ENCODE data around the gene SRSF10. TPM values are rescaled to one million over a fixed set of nuclear protein-coding genes. Genes with fewer than 3 reads are reported as not detected.
"Not testable (repeated sequence)": the region's sequence is repeated elsewhere in the genome, so short reads cannot be mapped to it uniquely, and the experiment has no call there.

SRSF10 gene
- total RNA-seq, 1 experiment from 2014 or later, result 108 TPM

DNA sequence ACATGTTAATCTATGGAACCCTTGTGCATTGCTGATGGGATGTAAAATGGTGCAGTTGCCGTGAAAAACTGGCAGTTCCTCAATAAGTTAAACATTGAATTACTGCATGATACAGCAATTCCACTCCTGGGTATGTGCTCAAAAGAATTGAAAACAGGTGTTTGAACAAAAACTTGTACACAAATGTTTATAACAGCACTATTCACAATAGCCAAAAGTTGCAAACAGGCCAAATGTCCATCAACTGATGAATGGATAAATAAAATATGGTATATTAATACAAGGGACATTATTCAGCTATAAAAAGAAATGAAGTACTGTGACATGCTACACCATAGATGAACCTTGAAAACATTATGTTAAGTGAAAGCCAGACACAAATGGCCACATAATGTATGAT is 17.7 kb upstream of the SRSF10 start:
- no peak for DNase-seq (ENCODE audit: low read depth)

DNA sequence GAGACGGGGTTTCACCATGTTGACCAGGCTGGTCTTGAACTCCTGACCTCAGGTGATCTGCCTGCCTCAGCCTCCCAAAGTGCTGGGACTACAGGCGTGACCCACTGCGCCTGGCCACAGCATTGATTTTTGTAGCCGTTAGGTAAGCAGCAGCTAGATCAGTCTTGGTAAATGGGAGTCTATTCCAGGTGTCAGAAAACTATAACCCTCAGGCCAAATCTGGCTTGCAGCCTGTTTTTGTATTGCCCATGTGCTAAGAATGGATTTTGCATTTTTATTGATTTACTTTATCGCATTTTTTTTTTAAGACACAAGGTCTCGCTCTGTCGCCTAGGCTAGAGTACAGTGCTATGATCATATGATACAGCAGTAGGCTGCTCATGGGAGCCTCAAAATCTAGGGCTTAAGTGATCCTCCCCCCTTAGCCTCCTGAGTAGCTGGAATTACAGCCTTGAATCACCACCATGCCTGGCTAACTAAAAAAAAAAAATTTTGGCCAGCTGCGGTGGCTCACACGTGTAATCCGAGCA is 16.6 kb upstream of the SRSF10 start:
- no peak for DNase-seq (ENCODE audit: low read depth)

DNA sequence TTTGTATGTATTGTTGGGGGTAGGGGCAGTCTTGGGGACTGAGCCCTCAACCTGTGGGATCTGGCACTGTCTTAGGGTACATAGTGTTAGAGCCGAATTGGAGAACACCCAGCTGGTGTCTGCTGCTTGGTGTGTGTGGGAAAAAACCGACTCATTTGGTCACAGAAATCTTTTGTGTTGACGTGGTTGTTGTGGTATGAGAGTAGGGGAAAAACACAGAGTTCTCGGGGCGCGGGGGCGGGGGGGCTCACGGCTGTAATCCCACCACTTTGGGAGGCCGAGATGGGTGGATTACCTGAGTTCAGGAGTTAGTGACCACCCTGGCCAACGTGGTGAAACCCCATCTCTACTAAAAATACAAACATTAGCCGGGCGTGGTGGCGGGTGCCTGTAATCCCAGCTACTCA is 15.3 kb upstream of the SRSF10 start:
- no peak for DNase-seq (ENCODE audit: low read depth)

DNA sequence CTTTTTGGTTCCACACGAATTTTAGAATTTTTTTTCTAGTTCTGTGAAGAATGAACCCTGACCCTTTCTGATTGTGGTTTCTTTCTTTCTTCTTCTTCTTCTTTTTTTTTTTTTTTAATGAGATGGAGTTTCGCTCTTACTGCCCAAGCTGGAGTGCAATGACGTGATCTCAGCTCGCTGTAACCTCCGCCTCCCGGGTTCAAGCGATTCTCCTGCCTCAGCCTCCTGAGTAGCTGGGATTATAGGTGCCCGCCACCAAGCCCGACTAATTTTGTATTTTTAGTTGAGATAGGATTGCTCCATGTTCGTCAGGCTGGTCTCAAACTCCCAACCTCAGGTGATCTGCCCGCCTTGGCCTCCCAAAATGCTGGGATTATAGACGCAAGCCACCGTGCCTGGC is 11.9 kb upstream of the SRSF10 start:
- DNase-seq (ENCODE audit: low read depth), result not testable (repeated sequence)

DNA sequence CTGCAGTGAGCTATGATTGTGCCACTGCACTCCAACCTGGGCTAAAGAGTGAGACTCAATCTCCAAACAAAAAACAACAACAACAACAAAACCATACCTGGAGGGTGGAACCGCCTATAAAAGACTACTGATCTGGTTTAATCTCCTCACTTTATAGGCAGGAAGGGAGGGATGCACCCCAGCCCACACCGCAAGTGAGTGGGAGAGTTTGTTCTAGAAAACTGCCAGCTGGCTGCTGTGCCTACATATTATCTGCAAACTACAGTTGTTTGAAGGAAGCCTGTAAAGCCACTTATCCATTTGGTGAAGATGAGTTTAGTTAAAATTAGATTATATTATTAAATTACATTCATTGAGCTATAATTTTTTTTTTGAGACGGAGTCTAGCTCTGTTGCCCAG is 9.1 kb upstream of the SRSF10 start:
- no peak for DNase-seq (ENCODE audit: low read depth)

DNA sequence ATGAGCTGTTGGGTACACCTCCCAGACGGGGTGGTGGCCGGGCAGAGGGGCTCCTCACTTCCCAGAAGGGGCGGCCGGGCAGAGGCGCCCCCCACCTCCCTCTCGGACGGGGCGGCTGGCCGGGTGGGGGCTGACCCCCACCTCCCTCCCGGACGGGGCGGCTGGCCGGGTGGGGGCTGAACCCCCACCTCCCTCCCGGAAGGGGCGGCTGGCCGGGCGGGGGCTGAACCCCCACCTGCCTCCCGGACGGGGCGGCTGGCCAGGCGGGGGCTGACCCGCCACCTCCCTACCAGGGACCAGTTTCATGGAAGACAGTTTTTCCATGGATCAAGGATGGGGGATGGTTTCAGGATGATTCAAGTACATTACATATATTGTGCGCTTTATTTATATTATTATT is 6.9 kb upstream of the SRSF10 start:
- not testable (repeated sequence) for DNase-seq (ENCODE audit: low read depth)

DNA sequence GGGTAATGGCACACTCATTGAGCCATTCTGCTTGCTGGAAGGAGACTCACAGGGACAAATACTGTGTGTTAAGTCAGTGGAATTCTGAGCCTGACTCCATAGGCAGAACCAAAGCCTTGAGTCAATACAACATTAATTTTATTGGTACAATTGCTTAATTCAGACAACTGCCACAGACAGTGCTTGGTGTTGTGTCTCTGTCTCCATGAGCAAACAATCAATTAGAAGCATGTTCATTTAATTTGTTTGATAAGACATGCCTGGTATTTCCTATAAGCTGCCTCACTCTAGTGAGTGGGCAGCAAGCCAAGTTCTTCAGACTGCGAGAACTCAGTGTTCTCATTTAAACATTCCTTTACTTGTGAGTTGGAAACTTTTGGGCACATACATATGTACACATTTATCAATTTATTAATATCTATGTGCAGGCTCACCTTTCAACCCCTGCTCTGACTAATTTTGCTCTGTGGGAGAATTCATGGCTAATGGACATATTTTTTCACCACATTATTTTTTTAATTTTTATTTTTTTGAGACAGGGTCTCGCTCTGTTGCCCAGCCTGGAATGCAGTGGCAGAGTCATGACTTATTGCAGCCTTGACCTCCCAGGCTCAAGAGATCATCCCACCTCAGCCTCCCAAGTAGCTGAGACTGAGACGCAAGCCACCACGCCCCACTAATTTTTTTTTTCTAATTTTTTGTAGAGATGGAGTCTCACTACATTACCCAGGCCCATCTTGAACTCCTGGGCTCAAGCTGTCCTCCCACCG is 4.5 kb upstream of the SRSF10 start:
- peak; percentile 20 for DNase-seq (ENCODE audit: low read depth)

DNA sequence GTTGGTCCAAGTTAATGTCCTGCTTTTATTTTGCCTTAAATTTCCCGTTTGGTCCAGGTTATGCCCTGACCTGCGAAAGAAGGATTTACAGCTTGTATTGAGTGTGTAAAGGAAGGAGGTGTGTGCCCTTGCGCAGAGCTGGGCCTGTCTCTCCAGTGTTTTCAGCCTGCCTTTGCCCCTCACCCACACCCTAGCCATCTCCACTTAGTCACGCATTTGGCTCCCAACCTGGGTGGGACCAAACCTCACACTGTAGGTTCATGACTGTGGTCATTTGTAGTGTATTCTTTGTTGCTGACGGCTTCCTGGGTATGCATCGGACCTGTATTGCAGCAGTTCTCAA is 572 bp upstream of the SRSF10 start:
- DNase-seq (ENCODE audit: low read depth), result peak; percentile 92

DNA sequence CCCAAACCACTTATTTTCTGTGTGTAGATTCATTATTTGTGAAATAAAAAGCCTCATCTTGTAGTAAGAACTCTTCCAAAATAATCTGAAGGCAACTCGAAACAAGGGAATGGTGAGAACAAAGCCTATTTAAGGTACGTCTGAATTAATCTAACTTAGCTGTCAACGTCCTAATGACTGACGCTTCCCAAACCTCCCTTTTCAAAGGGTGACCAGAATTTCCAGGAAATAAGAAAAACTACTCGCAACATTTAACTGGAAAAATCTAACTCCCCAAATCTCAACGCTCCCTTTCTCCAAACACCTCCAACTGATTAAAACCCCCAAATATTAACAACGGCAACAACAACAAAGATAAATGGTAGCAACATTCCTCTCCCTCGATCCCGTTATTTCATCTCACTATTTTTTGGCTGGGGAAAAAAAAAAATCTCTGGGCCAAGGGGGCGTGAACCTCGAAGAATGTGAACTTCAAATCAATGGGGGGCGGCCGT is 693 bp downstream of the SRSF10 start:
- DNase-seq (ENCODE audit: low read depth), result no peak

DNA sequence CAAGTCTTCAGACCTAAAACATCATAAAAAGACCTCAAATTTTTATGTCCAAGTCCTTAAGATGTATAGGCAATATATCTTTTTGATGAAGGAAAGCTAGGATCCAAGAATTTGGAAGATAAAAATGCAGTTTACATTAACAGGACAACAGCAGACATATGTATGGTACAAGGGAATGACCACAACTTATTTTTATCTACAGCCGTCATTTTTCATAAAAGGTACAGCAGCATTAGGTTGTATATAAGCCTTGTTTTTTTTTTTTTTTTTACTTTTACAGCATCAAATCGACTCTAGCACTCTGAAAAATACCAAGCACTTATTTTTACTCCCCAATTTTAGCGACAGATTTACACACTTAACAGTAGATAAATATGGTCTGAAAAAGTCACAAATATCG is 1.3 kb downstream of the SRSF10 start:
- no peak for DNase-seq (ENCODE audit: low read depth)

DNA sequence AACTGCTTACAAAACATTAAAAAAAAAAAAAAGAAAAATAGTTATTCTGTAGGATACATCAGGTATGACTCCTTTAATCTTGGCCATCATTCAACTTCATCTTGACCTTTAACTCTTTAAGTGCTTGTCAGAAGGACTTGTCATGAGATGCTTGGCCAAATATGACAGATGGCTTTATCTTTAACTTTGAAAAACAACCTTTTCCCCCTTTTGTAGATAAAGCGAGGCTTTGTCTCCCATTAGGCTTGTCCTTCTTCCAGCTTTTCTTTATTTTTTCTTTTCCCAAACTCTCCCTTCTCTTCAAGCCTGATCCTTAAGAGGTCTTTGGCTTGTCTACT is 2.3 kb downstream of the SRSF10 start:
- peak; percentile 28 for DNase-seq (ENCODE audit: low read depth)

DNA sequence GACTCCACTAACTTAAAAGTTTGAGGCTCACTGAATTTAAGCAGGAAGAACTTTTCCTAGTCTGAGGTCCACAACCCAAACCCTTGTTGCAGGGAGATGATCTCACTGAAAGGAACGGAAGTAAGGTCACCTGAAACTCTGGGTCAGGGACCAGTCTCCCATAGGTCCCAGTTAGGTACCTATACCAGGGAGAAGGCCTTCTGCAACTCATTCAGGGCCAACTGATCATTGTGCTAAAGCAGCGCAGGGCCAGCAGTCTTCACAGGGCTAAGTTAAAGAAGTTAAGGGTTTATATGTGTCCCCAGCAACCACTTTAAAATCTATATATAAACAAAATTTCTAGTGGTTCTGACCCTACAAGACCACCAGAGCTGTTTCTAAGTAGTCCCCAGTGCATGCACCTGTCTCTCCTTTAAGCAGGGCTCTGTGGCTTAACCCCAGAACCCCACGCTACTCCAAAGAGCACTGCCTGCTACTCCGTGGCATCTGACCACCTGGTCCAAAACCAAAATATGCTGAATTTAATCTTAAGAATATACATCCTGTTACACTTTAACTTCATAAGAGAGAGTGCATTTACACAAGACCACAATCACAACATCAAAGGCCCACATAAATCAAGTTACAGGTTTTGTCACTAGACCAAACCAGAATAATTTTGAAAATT is 2.8 kb downstream of the SRSF10 start:
- no peak for DNase-seq (ENCODE audit: low read depth)

DNA sequence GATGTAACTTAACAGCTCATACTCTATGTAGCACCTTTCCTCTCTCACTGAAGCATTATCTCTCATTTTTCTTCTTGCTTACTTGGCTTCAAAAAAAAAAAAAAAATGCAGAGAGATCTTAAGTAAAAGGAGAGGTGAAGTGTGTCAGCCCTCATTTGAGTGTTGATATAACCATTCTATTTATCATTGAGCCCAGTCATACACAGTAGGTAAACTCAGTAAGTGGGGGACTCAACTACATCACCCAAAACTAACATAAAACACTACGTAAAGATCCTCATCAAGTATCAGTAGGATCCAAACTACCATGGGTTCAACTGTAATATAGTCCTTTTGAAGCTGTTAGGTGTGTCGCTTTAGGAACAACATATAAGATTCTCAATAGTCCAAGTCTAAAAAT is 12.3 kb downstream of the SRSF10 start:
- no peak for DNase-seq (ENCODE audit: low read depth)

DNA sequence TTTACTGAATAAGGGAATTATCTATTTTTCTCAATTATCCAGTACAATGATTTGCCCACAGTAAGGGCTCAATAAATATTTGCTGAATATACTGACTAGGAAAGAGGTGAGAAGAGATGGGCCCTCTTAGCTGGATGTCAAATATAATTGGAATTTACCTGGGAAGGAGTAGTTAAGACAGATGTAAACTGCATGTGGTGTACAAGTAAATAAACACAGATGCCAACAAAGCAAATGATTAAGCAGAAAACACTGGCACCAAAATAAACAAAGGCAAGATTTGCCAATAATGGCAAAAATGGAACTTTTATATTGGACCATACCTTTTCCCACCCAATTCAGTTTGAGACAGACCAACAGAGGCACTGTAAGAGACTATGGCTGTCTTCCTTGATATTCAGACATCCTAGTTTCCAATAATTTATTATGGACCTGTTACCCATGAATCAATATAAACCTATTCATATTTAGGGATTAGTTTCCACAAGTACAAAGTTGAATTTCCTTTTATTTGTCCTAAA is 13.1 kb downstream of the SRSF10 start:
- no peak for DNase-seq (ENCODE audit: low read depth)

DNA sequence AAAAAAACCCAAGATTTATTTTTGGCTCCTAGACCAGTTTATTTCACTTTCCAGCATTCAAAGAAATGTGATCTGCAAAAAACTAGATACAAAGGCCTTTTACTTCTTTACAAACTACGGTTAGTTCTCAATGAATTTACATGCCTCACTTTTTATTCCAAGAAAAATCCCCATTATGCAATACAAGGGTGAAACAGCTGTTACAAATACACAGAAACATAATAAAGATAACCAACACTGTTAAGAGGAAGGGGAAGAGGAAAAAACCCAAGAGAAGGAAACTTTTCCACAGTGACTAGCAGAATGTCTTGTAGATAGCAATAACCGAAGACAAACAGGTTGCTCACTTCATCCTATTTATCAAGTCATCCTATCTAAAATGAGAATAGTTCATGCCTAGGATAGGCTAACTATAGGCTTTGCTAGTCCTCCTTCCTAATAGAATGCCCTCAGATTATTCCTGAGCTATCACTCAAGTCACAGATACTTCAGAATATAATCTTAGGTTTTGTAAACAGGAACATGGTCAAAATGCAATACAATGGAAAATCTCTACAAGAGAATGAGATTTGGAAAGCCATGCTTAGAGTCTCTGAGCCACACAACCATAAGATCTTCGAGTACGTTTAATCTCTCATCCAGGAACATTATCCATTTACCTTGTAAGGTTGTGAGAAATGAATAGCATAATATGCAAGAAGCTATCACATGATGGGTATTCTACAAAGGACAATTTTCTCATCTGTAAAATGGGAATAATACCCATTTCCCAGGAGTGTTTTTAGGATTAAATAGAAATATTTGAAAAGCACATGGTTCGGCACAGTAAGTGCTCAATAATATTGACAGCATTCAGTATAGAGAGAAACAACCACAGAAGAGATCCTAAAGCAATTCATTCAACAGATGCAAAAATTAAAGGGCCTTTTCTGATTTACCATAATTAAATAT is 15.1 kb downstream of the SRSF10 start:
- DNase-seq (ENCODE audit: low read depth), result peak; percentile 24

DNA sequence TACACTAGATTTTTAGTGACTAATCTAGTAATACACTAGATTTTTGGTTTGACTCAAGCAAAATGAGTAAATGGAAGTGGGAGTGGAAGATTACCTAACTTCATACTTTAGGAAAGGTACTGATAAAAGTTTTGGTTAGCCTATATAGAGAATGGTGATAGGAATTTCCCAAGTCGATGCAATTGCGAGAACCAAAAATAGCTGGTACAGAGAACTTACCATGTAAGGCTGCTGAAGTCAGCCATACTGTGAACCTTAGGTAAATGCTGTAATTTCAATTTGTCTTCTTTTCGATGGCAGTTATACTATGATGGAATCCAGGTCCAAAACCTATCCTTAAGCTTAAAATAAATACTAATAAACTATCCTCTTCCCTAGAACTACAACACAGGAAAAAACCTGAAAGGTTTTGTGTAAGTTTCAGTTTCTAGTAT is 15.9 kb downstream of the SRSF10 start:
- DNase-seq (ENCODE audit: low read depth), result peak; percentile 27

DNA sequence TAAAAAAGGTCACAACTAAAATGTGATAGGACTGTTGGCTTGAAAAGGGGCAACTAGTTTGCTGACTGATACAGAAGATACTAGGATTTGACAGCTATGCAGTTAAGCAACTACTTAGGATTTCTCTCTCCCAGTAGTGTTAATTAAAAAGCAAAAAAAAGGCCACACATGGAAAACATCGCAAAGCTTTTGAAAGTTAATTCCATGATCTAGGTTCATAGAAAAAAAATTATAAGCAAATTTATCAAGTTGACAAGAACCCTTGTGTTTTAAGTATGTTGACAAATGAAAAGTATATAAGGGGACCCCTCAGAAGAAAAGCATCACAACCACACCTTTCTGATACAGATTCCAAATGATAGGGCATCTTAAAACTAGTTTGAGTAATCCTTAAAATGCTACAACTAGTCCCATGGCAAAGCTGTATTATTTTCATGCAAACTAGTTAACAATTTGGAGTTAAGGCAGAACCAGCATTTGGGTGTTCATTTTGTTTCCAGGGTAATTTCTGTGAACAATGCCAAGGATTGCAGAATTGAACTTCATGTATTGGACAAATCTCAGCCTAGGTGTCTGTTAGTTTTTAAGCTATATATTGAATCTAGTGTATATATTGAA is 16.4 kb downstream of the SRSF10 start:
- peak; percentile 24 for DNase-seq (ENCODE audit: low read depth)

DNA sequence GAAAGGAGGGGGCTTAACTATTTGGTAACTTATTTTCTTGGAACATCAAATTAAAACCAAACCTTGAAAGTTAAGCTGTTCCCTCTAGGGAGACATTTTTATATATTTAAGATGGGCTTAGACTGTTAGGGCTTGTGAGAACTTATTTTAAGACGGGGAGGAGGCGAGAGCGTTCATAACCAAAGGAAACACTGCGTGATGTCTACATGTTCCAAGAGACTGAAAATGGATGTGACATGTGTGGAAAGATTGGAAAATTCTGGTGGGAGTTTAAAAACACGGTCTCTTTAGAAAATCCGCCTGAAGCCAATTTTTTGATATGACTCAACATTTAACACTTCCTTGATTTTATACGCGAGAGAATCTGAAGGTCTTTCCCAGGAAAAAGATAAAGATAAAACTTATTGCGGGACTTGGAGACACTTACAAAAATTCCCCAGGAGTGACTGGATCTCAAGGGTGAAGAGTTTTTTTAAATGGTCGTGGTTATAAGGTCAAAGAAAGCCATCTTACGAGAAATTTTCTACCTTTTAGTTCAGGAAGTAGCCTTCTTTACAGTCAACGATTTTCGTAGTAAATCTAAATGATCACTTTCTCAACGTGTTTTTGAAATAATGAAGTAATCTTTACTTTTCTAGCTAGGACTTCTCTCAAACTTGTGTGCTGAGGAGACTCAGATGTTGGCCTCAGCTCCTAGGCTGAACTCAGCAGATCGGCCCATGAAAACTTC is 19.7 kb downstream of the SRSF10 start:
- DNase-seq (ENCODE audit: low read depth), result peak; percentile 68

DNA sequence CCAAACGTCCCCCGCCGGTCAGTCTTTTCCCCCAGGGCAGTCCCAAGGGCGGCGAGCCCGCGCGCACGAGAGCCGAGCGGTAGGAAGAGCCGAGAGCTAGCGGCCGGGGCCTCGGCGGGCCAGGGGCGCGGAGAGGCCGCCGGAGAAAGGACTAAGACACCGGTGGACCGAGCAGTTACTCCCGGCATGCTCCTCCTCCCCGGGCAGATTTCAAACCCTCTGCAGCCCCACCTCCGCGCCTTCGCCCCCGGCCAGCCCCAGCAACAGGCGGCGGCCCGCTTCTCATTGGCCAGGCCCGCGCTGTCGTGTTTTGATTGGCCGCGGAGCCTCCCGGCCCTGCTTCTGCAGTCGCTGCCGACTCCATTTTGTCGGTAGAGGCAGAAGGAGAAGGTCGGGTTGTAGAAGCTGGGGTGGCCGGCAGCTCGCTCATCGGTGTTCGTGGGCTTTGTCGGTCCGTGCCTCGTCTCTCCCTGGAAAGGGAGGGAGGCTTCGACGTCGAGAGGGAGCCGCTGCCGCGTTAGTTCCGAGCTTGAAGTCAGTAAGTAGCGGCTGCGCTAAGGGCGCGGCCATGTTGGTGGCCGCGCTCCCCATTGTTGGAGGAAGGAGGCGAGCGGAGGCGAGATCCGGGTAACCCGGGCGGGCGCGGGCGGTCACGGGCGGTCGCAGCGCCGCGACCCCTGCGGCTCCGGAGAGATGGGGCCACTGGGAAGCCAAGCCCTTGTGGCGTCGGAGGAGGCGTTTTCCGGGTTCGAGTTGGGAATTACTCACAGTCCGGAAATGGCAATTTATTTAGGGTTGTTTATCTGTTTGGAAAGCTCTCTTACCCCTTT is 20.5 kb downstream of the SRSF10 start, which contains the start of gene PNRC2:
TSS of gene PNRC2 (plus strand) at position 368 of the 830 bp plus-strand sequence. CDS start 1,630 bp downstream, outside the sequence.
- peak; percentile 97 for DNase-seq (ENCODE audit: low read depth)

Measured in M059J (cell line).